DOHH2 (cell line): ENCODE measurements around the gene CCBE1.

Experiments used
- CTCF ChIP-seq: fragments of 200-600 bp; sonication (generic); IDR thresholded peaks from one replicate; pipeline ENCODE4 v1.5.1; 2014; ENCODE audit warnings: antibody characterized with exemption, mild to moderate bottlenecking, low read depth, low read length; ENCODE audit not compliant: poor library complexity, severe bottlenecking
- EZH2phosphoT487 ChIP-seq: fragments of 200-600 bp; sonication (generic); IDR thresholded peaks from 2 replicates; pipeline ENCODE4 v1.6.1; 2017; ENCODE audit warnings: borderline replicate concordance, mild to moderate bottlenecking, antibody characterized with exemption, low read length, moderate library complexity, mixed read lengths

DNA sequence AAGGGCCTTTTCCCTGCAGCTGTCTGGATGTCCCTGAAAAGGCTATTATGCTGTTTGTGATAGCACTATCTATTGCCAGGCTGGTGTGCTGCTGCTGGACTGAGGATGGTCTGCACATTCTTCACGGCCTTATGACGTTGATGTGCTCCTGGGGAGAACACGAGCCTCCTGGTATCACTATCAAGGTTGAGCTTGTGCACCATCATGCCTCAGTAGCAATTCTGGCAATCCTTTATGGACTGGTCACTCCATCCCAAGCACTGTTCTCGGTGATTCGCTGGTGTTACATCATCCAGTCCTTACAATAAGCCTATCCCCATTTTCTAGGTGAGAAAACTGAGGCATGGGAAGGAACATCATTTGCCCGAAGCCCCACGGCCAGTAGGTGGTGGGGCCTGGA is 18.2 kb upstream of the CCBE1 start:
- TF ChIP-seq CTCF (no peak), EZH2phosphoT487 (no peak)
